Right cardiac atrium (tissue), 5 donors: Measurements from ENCODE around the gene LBX1. TPM values are rescaled to one million over a fixed set of nuclear protein-coding genes. Genes with fewer than 3 reads are reported as not detected.

Source experiments
- ATAC-seq, 2 donors: fragments of 200-7000 bp; cut with Tn5 transposase; one replicate each; pipeline versions ENCODE4 v1.8.0 to v1.9.1; 2020; ENCODE audit warnings: moderate library complexity in 2 of 2, mild to moderate bottlenecking in 1 of 2
- DNase-seq, 3 donors: peaks; one replicate each; pipeline ENCODE4 v3.0.0-alpha.2; 2020
- H3K27ac ChIP-seq: one replicate; pipeline ENCODE4 v1.5.1; 2013; ENCODE audit warnings: mild to moderate bottlenecking, low read length, control low read depth, moderate library complexity
- H3K27me3 ChIP-seq: one replicate; pipeline ENCODE4 v1.6.1; 2013; ENCODE audit not compliant: control insufficient read depth, insufficient read depth
- H3K4me1 ChIP-seq: one replicate; pipeline ENCODE4 v1.6.1; 2013; ENCODE audit warnings: low read length; ENCODE audit not compliant: control insufficient read depth, insufficient read depth
- H3K4me3 ChIP-seq: one replicate; pipeline ENCODE4 v1.5.1; 2013; ENCODE audit warnings: low read length, control low read depth
- H3K9me3 ChIP-seq: one replicate; pipeline ENCODE4 v1.6.1; 2013; ENCODE audit warnings: low read length; ENCODE audit not compliant: control insufficient read depth
- WGBS: extraction: QIAGEN DNeasy Blood & Tissue Kit; methylation state at CpG from one replicate; pipeline ENCODE4 v1.1.7; 2013; 5-methylcytosine and 5-hydroxymethylcytosine counted together
- intact Hi-C, 4 donors: fragments of 100-400 bp; cut with DNase I; formaldehyde crosslinking; loops; one replicate each; pipeline versions ENCODE4 v1.11.0 to v1.14.0; 2022 to 2023
- polyA plus RNA-seq: library from polyadenylated mRNA; stranded (reverse); fragments of 200-250 nt; gene quantifications from one replicate; pipeline ENCODE4 v1.2.3, GENCODE V29; 2013
- total RNA-seq, 4 donors: library from RNA; stranded (reverse); fragmentation: NEBNext Ultra II Directional; extraction: Animal tissue kit (Norgen Biotek cat#: 25700); gene quantifications; one replicate each; pipeline ENCODE4 v1.2.1, GENCODE V29; 2021
- donor health status: healthy with polysubstance abuse.
- donor health status: DM: no; HTN: yes; CAD: no.
- donor health status: DM: no; HTN: no; CAD: no.
- donor health status: DM: no; HTN: yes; CAD: no; lungs with severe emphysema.
- donor health status: DM: yes; HTN: yes; CAD: no.

LBX1 gene
- total and polyA plus RNA-seq, 5 donors = not detected

DNA sequence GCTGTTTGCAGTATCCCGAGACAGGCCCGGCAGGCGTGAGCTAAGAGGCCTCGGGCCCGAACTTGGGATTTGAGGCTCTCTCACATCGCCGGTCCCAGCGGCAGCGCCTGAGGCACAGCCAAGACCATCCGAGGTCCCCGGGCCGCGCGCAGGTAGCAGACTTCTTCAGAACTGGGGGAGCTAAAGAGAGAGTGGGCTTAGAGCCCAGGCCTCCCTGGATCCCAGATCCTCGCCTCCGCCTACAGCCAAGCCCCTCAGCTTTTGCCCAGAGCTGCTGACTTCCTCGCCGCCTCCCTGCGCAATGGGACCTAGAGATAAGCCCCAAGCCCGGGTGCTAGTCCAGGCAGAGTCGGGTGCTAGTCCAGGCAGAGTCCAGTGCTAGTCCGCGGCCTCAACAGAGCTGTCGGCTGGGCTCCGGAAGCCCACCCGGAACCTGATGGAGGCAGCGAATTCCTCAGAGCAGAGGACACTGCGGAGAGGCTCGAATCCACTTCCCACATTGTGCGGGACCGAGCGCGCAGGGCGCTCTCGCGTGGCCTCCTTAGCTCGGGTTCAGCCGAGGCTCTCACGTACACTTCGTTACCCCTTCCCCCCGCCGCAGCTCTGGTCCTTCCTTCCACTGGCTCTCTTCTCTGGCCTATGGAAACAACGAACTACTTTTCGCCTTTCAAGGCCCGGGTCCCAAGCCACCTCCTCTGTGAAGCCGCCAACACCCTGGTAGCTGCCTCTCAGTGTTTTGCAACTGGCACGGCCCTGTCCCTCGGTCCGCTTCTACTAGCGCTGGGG lies 5.8 kb downstream of the LBX1 start:
- Histone ChIP-seq H3K4me1 (peaks cover 2% of the 10 kb centered on the region), H3K9me3 (no peaks in the 10 kb centered on the region), H3K27ac (no peak overlapping the region), H3K27me3 (no peaks in the 10 kb centered on the region), H3K4me3 (peak overlapping the region; percentile 41)
- ATAC-seq (no peak), DNase-seq (no peak)
- 6% methylated on average over 50 of the region's 50 CpGs for WGBS
- intact Hi-C loops = no loop called here

DNA sequence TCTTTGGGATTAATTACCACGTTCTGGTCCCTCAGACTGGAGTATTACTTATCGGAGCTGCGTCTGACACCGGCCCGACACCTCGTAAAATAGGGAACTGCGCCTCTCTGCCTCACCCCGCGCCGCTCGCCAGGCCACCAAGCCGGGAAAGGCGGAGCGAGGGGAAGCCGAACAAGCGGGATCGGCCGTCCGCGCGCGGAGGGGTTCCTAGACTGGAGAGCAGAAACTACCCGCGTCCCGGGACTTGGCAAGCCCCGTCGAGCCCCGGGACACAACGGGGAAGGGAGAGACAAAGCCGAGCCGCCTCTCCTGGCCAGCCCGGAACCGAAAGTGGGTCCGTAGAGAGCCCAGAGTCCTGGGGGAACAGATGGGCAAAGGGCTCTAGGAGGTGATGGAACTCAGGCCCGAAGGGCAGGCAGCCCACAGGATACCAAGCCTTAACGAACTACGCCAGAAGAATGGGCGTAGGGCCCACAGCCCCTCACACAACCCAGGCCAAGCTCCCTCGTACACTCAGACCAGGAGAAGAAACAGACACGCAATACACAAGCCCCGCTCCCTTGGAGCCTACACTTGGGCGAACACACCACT lies 6.5 kb downstream of the LBX1 start:
- peak in 1 of 2 donors; percentile 27 for ATAC-seq
- no peaks in the 10 kb centered on the region for H3K27me3 ChIP-seq
- intact Hi-C loops = no loop called here

DNA sequence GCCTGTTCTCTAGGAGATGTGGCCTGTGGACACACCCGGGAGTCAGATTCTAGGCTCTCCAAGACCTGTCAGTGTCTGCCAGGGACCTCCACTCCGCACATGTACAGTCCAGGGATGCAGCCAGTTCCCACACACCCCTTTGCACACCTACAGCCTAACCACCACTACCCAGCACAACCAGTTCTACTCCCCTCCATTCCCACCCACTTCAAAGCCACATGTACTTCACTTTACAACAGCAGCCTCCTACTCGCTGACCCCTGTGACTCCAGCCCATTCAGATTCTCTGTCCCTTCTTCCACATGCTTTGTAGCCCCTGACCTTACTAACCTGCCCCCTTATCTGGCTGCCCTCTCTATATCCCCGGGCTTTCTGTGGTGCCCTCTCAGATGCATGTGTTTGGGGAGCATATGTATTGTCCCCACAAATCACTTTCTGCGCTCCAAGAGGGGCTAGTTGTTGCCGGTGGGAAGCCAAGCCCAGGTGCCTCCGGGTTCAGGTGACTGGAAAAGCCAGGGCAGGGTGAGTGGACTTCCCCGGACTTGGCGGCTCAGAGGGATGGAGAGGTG lies 7.2 kb downstream of the LBX1 start:
- Histone ChIP-seq H3K27me3 (no peaks in the 10 kb centered on the region), H3K27ac (no peak overlapping the region), H3K4me3 (no peak overlapping the region), H3K9me3 (no peaks in the 10 kb centered on the region), H3K4me1 (peaks cover 5% of the 10 kb centered on the region)
- 4% methylated on average over 9 of the region's 9 CpGs for WGBS
- ATAC-seq (no peak), DNase-seq (no peak)
- intact Hi-C loops = no loop called here

More for the DNA sequence above, 6.5 kb downstream of the LBX1 start:
- no peaks in the 10 kb centered on the region for H3K9me3 ChIP-seq
- H3K27ac ChIP-seq = no peak overlapping the region
- peak overlapping the region; percentile 41 for H3K4me3 ChIP-seq
- 2% methylated on average over 42 of the region's 42 CpGs for WGBS
- peak in 1 of 3 donors; percentile 64 for DNase-seq
- peaks cover 2% of the 10 kb centered on the region for H3K4me1 ChIP-seq

DNA sequence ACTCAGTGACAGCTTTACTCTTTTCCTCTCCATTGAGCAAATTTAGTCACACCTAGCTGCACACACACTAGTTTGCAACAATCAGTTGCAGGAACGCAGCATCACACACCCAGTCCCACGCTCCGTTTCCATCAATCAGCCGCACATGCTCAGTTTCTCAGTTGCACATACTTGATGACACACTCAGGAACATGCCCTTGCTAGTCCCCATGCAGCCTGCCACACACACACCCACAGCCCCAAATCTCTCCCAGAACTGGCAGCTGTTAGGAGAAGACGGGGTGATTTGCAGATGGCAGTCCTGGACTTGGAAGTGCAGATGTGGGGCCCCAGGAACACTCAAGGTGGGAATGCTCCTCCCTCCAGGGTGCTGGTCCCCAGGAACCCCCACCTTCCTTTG lies 7.7 kb downstream of the LBX1 start:
- DNase-seq = no peak
- no peak for ATAC-seq
- H3K4me1 ChIP-seq = peaks cover 5% of the 10 kb centered on the region
- no peaks in the 10 kb centered on the region for H3K9me3 ChIP-seq
- no peaks in the 10 kb centered on the region for H3K27me3 ChIP-seq
- 17% methylated on average over 5 of the region's 5 CpGs for WGBS
- no peak overlapping the region for H3K4me3 ChIP-seq
- no peak overlapping the region for H3K27ac ChIP-seq
- intact Hi-C loops = no loop called here

DNA sequence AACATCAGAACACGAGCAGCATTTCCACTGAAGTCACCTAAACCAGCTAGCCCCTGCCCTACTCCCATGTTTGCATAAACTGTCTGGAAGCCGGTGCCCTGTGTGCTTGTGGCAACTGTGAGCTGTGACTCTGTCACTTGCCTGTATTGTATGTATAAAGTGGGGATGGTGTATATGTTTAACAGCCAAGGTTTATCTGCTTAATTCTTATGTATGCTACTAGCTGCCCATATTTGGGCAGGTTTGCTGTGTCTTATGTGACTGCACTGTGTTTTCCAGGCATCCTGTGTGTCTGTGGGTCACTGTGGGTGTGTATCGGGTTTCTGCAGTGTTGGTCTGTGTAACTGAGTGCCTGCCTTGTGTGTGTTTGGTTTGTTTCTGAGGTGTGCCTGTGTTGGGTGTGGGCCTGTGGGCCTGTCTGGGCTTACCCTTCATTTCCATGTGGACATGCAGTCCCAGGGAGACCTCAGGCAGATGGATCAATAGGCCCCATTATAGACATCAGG lies 9.3 kb downstream of the LBX1 start:
- WGBS = 53% methylated on average over 3 of the region's 3 CpGs

DNA sequence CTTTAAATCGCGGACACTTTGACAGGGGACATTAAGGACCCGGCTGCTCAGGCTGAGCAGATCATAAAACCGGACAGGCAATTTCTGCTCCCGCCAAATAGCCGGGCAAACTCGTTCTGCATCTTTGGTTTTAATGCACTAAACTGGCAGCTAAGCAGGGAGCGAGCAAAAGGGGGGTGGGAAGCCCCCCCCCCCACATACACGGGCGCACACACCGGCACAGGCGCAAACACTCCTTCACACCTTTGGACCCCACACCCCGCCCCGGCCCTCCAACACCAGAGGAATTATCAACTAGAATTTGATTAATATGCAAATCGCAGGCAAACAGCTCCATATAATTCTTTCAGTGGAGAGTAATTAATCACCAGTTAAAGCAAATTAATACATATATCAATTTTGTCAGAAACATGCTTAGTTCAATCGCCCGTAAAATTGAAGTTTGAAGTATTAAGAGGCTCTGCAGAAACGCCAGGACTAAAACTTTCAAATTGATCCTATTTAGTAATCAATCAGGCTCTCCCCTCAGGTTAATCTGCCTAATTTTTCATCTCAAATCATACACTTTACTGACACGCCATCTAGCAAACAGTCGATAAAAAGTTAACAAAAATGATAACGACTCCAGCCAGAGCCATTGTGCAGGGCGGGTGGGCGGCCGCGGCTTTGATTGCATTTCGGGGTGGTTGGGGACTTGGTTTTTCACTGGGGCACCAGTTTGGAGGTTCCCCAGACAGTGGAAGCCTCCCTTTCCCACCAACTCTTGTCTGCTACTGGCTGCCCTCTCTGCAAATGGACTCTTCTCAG lies 9.9 kb downstream of the LBX1 start:
- Histone ChIP-seq H3K9me3 (no peaks in the 10 kb centered on the region), H3K27me3 (no peaks in the 10 kb centered on the region), H3K4me1 (peaks cover 5% of the 10 kb centered on the region), H3K4me3 (no peak overlapping the region), H3K27ac (no peak overlapping the region)
- ATAC-seq (no peak), DNase-seq (no peak)
- 18% methylated on average over 26 of the region's 26 CpGs for WGBS
- intact Hi-C loops = loop anchor here (5.0 to 10.0 kb wide), 6 partner anchors 75 to 855 kb away; no protein-coding TSS in a partner anchor

More for the DNA sequence above, 9.3 kb downstream of the LBX1 start:
- Histone ChIP-seq H3K27ac (no peak overlapping the region), H3K9me3 (no peaks in the 10 kb centered on the region), H3K27me3 (no peaks in the 10 kb centered on the region), H3K4me1 (peaks cover 5% of the 10 kb centered on the region), H3K4me3 (no peak overlapping the region)
- no peak for DNase-seq
- ATAC-seq = no peak
- intact Hi-C loops = loop anchor here (5.0 to 10.0 kb wide), 6 partner anchors 75 to 855 kb away; no protein-coding TSS in a partner anchor

DNA sequence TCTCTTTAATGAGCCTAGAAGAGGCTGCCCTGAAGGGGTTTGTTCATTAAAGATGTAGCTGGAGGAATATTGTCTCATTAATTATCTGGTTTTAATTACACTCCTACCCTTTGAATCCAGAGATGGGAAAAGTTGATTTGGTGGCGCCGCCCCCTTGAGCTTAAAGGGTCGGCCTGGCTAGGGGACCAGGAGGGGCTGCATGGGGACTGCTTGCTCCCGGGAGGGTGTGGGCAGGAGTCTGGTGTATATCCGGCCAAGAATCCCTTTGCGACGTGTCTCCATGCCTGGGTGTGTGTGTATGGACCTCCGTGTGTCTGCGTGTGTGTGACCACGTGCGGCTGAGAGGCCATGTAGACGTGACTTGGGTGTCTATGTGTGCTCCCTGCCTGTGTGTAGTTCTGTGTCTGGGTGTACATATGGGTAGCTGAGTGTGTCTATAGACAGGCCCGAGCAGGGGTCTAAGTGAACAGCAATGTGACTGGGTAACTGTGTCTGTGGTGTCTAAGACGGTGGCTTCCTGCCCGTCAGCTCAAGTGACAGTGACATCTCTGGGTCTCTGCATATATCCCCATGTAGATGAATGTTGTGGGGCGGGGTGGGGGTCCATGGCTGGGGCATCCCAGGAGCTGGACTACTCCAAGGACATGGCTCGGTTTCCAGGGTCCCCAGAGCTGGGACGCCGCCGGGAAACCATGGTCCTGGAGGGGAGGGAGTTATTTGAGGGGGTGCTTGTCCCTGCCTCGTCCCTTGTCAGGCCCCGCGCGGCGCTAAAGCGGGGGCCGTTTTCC lies 10.7 kb downstream of the LBX1 start:
- Histone ChIP-seq H3K27ac (no peak overlapping the region), H3K27me3 (no peaks in the 10 kb centered on the region), H3K9me3 (no peaks in the 10 kb centered on the region), H3K4me3 (no peak overlapping the region), H3K4me1 (peaks cover 2% of the 10 kb centered on the region)
- intact Hi-C loops = loop anchor here (5.0 to 10.0 kb wide), 6 partner anchors 76 to 856 kb away; no protein-coding TSS in a partner anchor
- 8% methylated on average over 27 of the region's 27 CpGs for WGBS
- DNase-seq (no peak), ATAC-seq (no peak)

DNA sequence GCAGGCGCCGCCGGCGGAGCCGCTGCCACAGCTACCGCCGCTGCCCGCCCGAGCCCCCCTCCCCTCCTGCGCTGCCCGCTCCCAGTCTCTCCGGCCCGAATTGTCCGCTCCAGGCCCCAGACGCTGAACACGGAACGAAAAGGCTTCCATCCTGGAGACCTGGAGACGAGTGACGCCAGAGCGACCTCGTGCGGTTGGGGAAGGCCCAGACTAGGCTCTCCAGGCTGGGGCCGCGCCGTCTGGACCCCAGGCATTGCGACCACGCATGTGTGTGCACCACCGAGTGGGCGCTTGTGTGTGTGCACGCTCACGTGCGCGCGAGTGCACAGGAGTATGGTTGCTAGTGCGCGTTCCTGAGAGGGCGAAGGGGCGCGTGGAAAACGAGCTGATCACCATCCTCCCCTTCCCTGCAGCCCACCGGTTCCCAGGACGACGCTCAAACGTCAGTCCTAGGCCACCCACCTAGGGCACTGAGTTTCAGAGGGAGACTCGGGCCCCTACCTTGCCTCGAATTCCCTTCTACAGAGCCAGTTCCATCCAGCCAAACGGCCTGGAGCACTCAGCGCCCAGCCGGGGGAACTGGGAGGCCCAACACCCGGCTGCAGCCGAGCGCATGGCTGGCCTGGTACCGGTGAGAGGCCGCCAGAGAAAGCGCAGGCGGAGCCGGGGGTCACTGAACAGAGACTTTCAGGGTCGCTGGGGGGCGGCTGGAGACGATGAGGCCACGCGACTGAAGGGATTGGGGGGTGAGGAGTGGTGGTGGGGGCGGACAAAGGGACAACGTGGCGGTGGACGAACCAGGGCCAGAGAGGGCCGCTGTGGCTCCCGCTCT lies 11.6 kb downstream of the LBX1 start:
- ATAC-seq = peak in 1 of 2 donors; percentile 5
- Histone ChIP-seq H3K27me3 (no peaks in the 10 kb centered on the region), H3K27ac (no peak overlapping the region), H3K9me3 (no peaks in the 10 kb centered on the region), H3K4me1 (peaks cover 2% of the 10 kb centered on the region), H3K4me3 (peak overlapping the region; percentile 2)
- DNase-seq = peak in 2 of 3 donors; percentile 37 to 77
- WGBS = 2% methylated on average over 68 of the region's 68 CpGs
- intact Hi-C loops = loop anchor here (5.0 to 10.0 kb wide), 6 partner anchors 77 to 857 kb away; no protein-coding TSS in a partner anchor

DNA sequence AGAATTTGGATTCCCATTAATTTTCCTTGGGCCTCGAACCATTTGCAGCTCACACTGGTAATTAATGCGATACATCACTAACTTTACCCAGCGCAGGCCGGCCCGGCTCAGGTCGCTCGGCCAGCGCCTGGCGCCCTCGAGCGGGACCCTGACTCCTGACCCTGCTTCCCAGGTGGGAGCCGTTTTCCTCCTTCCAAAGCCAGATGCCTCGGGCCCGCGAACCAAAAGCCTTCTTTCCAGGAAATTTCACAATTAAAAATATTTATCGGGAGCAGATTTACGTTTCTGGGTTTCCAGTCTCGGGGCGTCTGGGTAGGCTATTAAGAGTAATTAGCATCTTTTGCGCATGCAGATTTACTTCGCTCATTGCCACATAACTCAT lies 12.2 kb downstream of the LBX1 start:
- no peak for ATAC-seq
- H3K27me3 ChIP-seq = no peaks in the 10 kb centered on the region
- H3K4me1 ChIP-seq = peaks cover 2% of the 10 kb centered on the region
- intact Hi-C loops = loop anchor here (5.0 to 10.0 kb wide), 6 partner anchors 78 to 858 kb away; no protein-coding TSS in a partner anchor
- no peak for DNase-seq
- 3% methylated on average over 21 of the region's 21 CpGs for WGBS
- H3K9me3 ChIP-seq = no peaks in the 10 kb centered on the region
- peak overlapping the region; percentile 2 for H3K4me3 ChIP-seq
- no peak overlapping the region for H3K27ac ChIP-seq
